ENCODE data around the gene GGTLC2. TPM values are rescaled to one million over a fixed set of nuclear protein-coding genes. Genes with fewer than 3 reads are reported as not detected.
"Not testable (repeated sequence)": the region's sequence is repeated elsewhere in the genome, so short reads cannot be mapped to it uniquely, and the experiment has no call there.

The GGTLC2 gene
- polyA plus RNA-seq = under 1 TPM in 1 of 4 donors, not detected in 3; 0.04 TPM
- long read RNA-seq, donor 1 = 0 reads
- long read RNA-seq, donor 2 = 0 reads
- long read RNA-seq, donor 3 = 0 reads
- long read RNA-seq, donor 4 = 0 reads
- long read RNA-seq, donor 5 = 0 reads
- long read RNA-seq, donor 6 = 0 reads
- long read RNA-seq, donor 7 = 0 reads
- long read RNA-seq, donor 8 = 0 reads
- long read RNA-seq, donor 9 = 0 reads
- long read RNA-seq, donor 10 = 0 reads

DNA sequence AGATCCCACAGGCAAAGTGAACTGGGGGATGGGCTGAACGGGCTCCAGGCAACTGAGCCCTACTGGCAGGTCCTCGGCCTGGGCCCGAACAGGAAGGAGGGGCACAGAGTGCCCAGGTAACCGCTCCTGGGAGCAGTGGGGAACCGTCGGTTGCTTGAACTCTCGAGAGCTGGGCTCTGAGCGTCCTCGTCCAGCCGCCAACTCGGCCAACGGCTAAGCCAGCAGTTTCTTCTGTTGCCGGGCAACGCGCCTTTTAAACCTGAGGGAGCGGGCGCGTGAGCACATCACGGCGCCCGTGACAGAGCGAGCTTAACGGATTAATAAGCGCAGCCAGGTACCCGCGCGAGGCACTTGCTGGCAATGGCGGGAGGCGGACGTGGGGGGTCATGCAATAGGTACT, at the start of gene GGTLC2:
Gene GGTLC2, plus strand, starts transcription at position 301 of the 400 bp plus-strand sequence. CDS start 1,732 bp downstream, outside the sequence.
- FAIRE-seq; H3K27ac ChIP-seq (ENCODE audit: low read depth in 1 of 3, low read length in 2 of 3); H3K4me3 ChIP-seq (ENCODE audit: low read depth in 1 of 3, low read length in 3 of 3); H3K36me3 ChIP-seq (ENCODE audit: control insufficient read depth in 3 of 3, insufficient read depth in 2 of 3, low read depth in 1 of 3, low read length in 3 of 3); H3K9me3 ChIP-seq (ENCODE audit: control insufficient read depth in 2 of 2, insufficient read depth in 1 of 2, low read depth in 1 of 2, low read length in 1 of 2); H3K27me3 ChIP-seq (ENCODE audit: control insufficient read depth in 3 of 3, insufficient read depth in 3 of 3, low read length in 3 of 3); H3K4me1 ChIP-seq (ENCODE audit: control insufficient read depth in 3 of 3, insufficient read depth in 2 of 3, low read depth in 1 of 3, low read length in 2 of 3); DNase-seq: not testable (repeated sequence)
- no CpG with 5 or more reads among the region's 30 CpGs for WGBS, 3 donors

DNA sequence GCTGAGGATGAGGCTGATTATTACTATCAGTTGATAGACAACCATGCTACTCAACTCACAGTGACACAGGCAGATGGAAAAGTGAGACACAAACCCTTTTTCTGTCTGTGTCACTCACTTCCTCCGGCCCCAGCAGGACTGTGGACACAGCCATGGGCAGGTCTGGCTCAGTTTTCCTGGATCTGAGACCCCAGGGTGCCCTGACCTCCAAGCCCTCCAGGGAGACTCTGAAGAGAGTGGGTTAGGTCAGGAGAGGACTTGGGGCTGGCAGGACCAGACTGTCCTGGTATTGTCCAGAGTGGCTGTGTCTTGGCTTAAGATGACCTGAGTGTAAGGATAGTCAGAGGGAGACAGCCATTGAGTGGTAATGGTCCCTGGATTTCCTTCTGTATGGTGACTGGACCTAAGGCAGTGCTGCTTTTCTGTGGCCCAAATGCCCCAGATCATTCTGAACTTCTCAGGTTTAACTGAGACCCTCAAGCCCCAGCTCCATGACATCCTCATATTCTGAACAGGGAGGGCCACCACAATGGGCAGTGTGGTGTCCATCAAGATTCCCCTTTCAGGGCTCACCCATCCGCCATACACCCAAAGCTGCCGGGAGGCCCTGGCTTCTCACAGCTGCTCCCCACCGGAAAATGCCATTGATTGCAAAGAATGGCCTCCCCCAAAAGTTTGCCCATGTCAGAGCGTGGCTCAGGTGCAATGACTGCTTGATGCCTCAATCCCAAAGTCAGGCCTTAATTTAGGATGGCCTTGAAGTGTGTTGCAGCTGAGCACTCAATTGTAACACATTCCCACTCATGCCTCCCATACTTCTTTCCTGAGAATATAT, 49.2 kb upstream of the GGTLC2 start:
- no peaks in the 10 kb centered on the region for H3K4me1 ChIP-seq (ENCODE audit: control insufficient read depth in 3 of 3, insufficient read depth in 2 of 3, low read depth in 1 of 3, low read length in 2 of 3)
- no peaks in the 10 kb centered on the region for H3K27me3 ChIP-seq (ENCODE audit: control insufficient read depth in 3 of 3, insufficient read depth in 3 of 3, low read length in 3 of 3)
- FAIRE-seq = no peak
- H3K36me3 ChIP-seq (ENCODE audit: control insufficient read depth in 3 of 3, insufficient read depth in 2 of 3, low read depth in 1 of 3, low read length in 3 of 3) = no peaks in the 10 kb centered on the region
- DNase-seq = no peak
- WGBS, 3 donors = 60 to 91% (median 84%) methylated on average over 5 of the region's 5 CpGs
- H3K9me3 ChIP-seq (ENCODE audit: control insufficient read depth in 2 of 2, insufficient read depth in 1 of 2, low read depth in 1 of 2, low read length in 1 of 2) = no peaks in the 10 kb centered on the region
- H3K27ac ChIP-seq (ENCODE audit: low read depth in 1 of 3, low read length in 2 of 3) = no peak overlapping the region
- no peak overlapping the region for H3K4me3 ChIP-seq (ENCODE audit: low read depth in 1 of 3, low read length in 3 of 3)

- DNase-seq = no peak
- Histone ChIP-seq H3K27me3 (ENCODE audit: control insufficient read depth in 3 of 3, insufficient read depth in 3 of 3, low read length in 3 of 3) (no peaks in the 10 kb centered on the region), H3K4me3 (ENCODE audit: low read depth in 1 of 3, low read length in 3 of 3) (no peak overlapping the region), H3K9me3 (ENCODE audit: control insufficient read depth in 2 of 2, insufficient read depth in 1 of 2, low read depth in 1 of 2, low read length in 1 of 2) (no peaks in the 10 kb centered on the region), H3K4me1 (ENCODE audit: control insufficient read depth in 3 of 3, insufficient read depth in 2 of 3, low read depth in 1 of 3, low read length in 2 of 3) (no peaks in the 10 kb centered on the region), H3K36me3 (ENCODE audit: control insufficient read depth in 3 of 3, insufficient read depth in 2 of 3, low read depth in 1 of 3, low read length in 3 of 3) (no peaks in the 10 kb centered on the region), H3K27ac (ENCODE audit: low read depth in 1 of 3, low read length in 2 of 3) (no peak overlapping the region)
- WGBS, 3 donors = 51 to 56% (median 53%) methylated on average over 5 of the region's 5 CpGs
- no peak for FAIRE-seq
Measured at GRCh38 chr22:22598144-22598543, 46.3 kb upstream of the GGTLC2 start.

DNA sequence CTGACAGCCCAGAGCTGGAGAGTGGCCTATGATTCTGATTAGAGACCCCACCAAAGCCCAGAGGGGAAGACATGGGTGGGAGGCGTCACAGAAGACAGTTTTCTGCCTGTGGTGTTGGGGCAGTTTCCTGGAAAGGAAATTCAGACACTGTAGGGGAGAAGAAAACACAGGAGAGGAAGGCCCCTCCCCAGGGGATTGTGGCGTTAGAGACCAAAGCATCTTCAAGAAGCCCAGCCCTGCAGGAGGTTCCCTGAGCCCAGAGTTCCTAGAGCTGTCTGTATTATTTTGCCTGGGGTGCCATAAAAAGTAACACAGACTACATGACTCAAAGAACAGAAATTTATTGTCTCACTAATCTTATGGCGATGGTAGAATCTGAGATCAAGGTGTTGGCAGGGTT, 45.2 kb upstream of the GGTLC2 start:
- Histone ChIP-seq H3K4me3 (ENCODE audit: low read depth in 1 of 3, low read length in 3 of 3) (no peak overlapping the region), H3K36me3 (ENCODE audit: control insufficient read depth in 3 of 3, insufficient read depth in 2 of 3, low read depth in 1 of 3, low read length in 3 of 3) (no peaks in the 10 kb centered on the region), H3K27ac (ENCODE audit: low read depth in 1 of 3, low read length in 2 of 3) (no peak overlapping the region), H3K27me3 (ENCODE audit: control insufficient read depth in 3 of 3, insufficient read depth in 3 of 3, low read length in 3 of 3) (no peaks in the 10 kb centered on the region), H3K9me3 (ENCODE audit: control insufficient read depth in 2 of 2, insufficient read depth in 1 of 2, low read depth in 1 of 2, low read length in 1 of 2) (no peaks in the 10 kb centered on the region), H3K4me1 (ENCODE audit: control insufficient read depth in 3 of 3, insufficient read depth in 2 of 3, low read depth in 1 of 3, low read length in 2 of 3) (no peaks in the 10 kb centered on the region)
- FAIRE-seq = no peak
- no peak for DNase-seq
- WGBS, 3 donors = 30 to 49% (median 34%) methylated on average over 3 of the region's 3 CpGs

GRCh38 chr22:22600531-22601261, 43.7 kb upstream of the GGTLC2 start:
- 84 to 92% (median 88%) methylated on average over 6 of the region's 6 CpGs for WGBS, 3 donors
- Histone ChIP-seq H3K4me3 (ENCODE audit: low read depth in 1 of 3, low read length in 3 of 3) (no peak overlapping the region), H3K4me1 (ENCODE audit: control insufficient read depth in 3 of 3, insufficient read depth in 2 of 3, low read depth in 1 of 3, low read length in 2 of 3) (no peaks in the 10 kb centered on the region), H3K36me3 (ENCODE audit: control insufficient read depth in 3 of 3, insufficient read depth in 2 of 3, low read depth in 1 of 3, low read length in 3 of 3) (no peaks in the 10 kb centered on the region), H3K27ac (ENCODE audit: low read depth in 1 of 3, low read length in 2 of 3) (no peak overlapping the region), H3K27me3 (ENCODE audit: control insufficient read depth in 3 of 3, insufficient read depth in 3 of 3, low read length in 3 of 3) (no peaks in the 10 kb centered on the region), H3K9me3 (ENCODE audit: control insufficient read depth in 2 of 2, insufficient read depth in 1 of 2, low read depth in 1 of 2, low read length in 1 of 2) (no peaks in the 10 kb centered on the region)
- DNase-seq = no peak
- FAIRE-seq = no peak

GRCh38 chr22:22603470-22603947, 40.9 kb upstream of the GGTLC2 start:
- no peak for FAIRE-seq

DNA sequence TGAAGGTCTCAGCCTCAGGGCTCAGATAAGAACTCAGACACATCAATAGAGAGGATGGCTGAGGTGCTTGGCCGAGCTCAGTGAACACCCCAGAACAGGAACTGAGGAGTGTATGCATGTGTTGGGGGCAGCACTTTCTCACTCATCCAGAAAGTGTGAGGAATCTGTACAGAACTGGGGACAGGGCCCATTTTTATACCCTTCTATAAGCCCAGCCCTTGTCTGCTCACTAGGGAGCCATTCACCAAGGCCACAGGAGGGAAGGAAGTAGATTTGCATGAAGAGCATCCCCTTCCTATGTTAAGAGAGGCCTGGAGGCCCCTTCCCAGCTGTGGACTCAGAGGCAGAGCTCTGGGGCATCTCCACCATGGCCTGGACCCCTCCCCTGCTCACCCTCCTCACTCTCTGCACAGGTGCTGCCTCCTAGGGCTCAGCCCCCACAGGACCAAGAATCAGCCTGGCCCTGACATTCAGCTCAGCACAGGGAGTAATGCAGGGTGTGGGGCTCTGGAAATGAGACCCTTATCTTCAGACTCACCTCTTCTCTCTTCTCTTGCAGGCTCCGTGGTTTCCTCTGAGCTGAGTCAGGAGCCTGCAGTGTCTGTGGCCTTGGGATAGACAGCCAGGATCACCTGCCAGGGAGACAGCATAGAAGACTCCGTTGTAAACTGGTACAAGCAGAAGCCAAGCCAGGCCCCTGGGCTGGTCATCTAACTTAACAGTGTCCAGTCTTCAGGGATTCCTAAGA, 39.9 kb upstream of the GGTLC2 start:
- no peak overlapping the region for H3K4me3 ChIP-seq (ENCODE audit: low read depth in 1 of 3, low read length in 3 of 3)
- no peak overlapping the region for H3K27ac ChIP-seq (ENCODE audit: low read depth in 1 of 3, low read length in 2 of 3)
- DNase-seq (no peak), FAIRE-seq (no peak)
- no peaks in the 10 kb centered on the region for H3K36me3 ChIP-seq (ENCODE audit: control insufficient read depth in 3 of 3, insufficient read depth in 2 of 3, low read depth in 1 of 3, low read length in 3 of 3)
- H3K27me3 ChIP-seq (ENCODE audit: control insufficient read depth in 3 of 3, insufficient read depth in 3 of 3, low read length in 3 of 3) = no peaks in the 10 kb centered on the region
- H3K4me1 ChIP-seq (ENCODE audit: control insufficient read depth in 3 of 3, insufficient read depth in 2 of 3, low read depth in 1 of 3, low read length in 2 of 3) = no peaks in the 10 kb centered on the region
- no peaks in the 10 kb centered on the region for H3K9me3 ChIP-seq (ENCODE audit: control insufficient read depth in 2 of 2, insufficient read depth in 1 of 2, low read depth in 1 of 2, low read length in 1 of 2)
- 58 to 75% (median 67%) methylated on average over 3 of the region's 3 CpGs for WGBS, 3 donors

More at GRCh38 chr22:22603470-22603947, 40.9 kb upstream of the GGTLC2 start:
- DNase-seq = no peak
- Histone ChIP-seq H3K27ac (ENCODE audit: low read depth in 1 of 3, low read length in 2 of 3) (no peak overlapping the region), H3K36me3 (ENCODE audit: control insufficient read depth in 3 of 3, insufficient read depth in 2 of 3, low read depth in 1 of 3, low read length in 3 of 3) (no peaks in the 10 kb centered on the region), H3K4me1 (ENCODE audit: control insufficient read depth in 3 of 3, insufficient read depth in 2 of 3, low read depth in 1 of 3, low read length in 2 of 3) (no peaks in the 10 kb centered on the region), H3K9me3 (ENCODE audit: control insufficient read depth in 2 of 2, insufficient read depth in 1 of 2, low read depth in 1 of 2, low read length in 1 of 2) (no peaks in the 10 kb centered on the region), H3K27me3 (ENCODE audit: control insufficient read depth in 3 of 3, insufficient read depth in 3 of 3, low read length in 3 of 3) (no peaks in the 10 kb centered on the region), H3K4me3 (ENCODE audit: low read depth in 1 of 3, low read length in 3 of 3) (no peak overlapping the region)
- 60 to 83% (median 65%) methylated on average over 3 of the region's 3 CpGs for WGBS, 3 donors

GRCh38 chr22:22605074-22605404, 39.4 kb upstream of the GGTLC2 start:
- H3K27me3 ChIP-seq (ENCODE audit: control insufficient read depth in 3 of 3, insufficient read depth in 3 of 3, low read length in 3 of 3) = no peaks in the 10 kb centered on the region
- no peak overlapping the region for H3K4me3 ChIP-seq (ENCODE audit: low read depth in 1 of 3, low read length in 3 of 3)
- H3K4me1 ChIP-seq (ENCODE audit: control insufficient read depth in 3 of 3, insufficient read depth in 2 of 3, low read depth in 1 of 3, low read length in 2 of 3) = no peaks in the 10 kb centered on the region
- FAIRE-seq (no peak), DNase-seq (no peak)
- H3K27ac ChIP-seq (ENCODE audit: low read depth in 1 of 3, low read length in 2 of 3) = no peak overlapping the region
- no peaks in the 10 kb centered on the region for H3K36me3 ChIP-seq (ENCODE audit: control insufficient read depth in 3 of 3, insufficient read depth in 2 of 3, low read depth in 1 of 3, low read length in 3 of 3)
- WGBS, 3 donors = 80 to 98% (median 98%) methylated on average over 3 of the region's 3 CpGs
- H3K9me3 ChIP-seq (ENCODE audit: control insufficient read depth in 2 of 2, insufficient read depth in 1 of 2, low read depth in 1 of 2, low read length in 1 of 2) = no peaks in the 10 kb centered on the region

Data from small intestine (tissue), 16 donors.